ENCODE results near the gene PAQR7.

PAQR7 gene

GRCh38 chr1:25873120-25873519 lies 2.4 kb downstream of the PAQR7 start:
- DNase-seq (ENCODE audit: low spot score), result no peak

GRCh38 chr1:25872713-25873112 lies 2.8 kb downstream of the PAQR7 start:
- DNase-seq (ENCODE audit: low spot score), result no peak

DNA sequence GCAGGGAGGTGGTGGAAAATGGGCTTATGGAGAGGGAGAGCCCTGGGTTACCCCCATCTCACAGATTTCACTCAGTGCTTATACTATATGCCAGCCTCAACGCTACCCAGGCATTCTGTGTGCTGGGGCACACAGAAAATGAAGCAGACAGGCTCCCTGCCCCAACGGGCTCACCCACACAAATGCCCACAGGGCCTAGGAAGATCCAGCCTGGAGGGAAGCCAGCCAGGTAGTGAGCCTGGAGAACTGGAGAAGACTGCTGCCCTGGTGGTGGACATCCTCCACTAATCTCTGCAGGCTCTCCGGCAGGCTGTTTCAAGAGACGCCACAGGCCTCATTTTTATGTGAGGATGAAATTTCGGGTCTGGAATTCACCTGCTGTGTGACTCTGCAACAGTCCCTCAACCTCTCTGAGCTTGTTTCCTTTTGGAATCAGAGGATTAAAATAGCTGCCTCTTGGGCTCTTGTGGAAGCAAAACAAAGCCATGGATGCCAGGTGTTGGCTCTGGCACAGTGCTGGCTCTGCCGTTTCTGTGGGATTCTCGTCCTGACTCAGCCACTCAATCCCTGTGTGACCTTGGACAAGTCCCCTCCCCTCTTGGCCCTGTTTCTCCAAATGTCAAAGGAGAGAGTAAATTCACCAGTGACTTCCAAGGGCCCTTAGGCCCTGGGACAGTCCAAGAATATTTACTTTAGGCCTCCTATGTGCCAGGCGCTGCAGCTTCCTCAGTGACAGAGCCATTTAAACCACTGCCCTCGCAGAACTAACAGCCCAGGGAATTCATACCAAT lies 3.6 kb downstream of the PAQR7 start:
- no peak for DNase-seq (ENCODE audit: low spot score)

GRCh38 chr1:25871086-25871703 lies 4.3 kb downstream of the PAQR7 start:
- DNase-seq (ENCODE audit: low spot score), result no peak

DNA sequence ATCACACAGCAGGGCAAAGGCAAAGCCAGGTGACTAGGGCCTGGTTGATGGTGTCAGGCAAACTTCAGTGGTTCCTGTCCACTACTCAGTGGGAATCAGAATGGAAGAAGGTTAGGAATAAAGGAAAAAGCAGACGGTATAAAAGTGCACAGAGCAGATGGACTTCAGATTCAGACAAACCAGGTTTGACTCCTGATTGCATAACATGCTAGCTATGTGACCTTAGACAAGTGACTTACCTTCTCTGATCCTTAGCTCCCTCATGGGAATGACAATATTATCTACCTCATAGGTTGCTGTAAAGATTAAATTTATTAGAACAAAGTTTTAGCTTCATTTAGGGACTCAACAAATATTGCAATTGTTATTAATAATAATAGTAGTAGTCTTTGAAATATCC lies 4.9 kb downstream of the PAQR7 start:
- no peak for DNase-seq (ENCODE audit: low spot score)

GRCh38 chr1:25869909-25870606 lies 5.5 kb downstream of the PAQR7 start:
- no peak for DNase-seq (ENCODE audit: low spot score)

DNA sequence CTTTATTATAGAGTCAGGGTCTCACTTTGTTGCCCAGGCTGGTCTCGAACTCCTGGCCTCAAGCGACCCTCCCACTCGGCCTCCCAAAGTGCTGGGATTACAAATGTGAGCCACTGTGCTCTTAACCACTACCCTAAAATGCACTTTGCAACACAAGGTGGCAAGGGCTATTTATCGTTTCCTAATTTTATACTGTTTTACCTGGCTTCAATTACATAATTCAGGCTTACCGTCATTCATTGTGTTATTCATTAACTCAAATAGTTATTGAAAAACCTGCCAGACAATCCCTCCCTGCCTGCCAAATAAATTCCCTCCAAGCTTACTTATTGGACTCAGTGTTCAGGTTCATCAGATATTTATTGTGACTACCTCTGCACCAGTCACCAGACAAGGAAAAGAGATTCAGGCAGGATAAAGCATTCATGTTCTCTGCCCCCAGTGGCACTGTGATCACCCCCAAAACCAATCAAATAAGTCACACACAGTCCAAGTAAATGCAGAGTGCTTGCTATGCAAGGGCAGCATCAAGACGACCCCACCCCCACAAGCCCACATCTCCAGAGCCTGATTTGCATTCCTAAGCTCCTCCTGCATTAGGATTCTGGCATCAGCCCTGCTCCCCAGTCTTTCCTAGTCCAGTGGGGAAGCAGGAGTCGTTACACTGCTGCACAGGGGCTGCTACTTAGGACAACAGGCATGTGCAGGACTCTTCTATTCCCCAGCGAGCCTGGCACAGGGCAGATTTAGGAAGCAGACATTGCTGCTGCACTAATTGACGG lies 8.1 kb downstream of the PAQR7 start:
- DNase-seq (ENCODE audit: low spot score), result no peak

GRCh38 chr1:25866288-25866687 lies 9.2 kb downstream of the PAQR7 start:
- no peak for DNase-seq (ENCODE audit: low spot score)

DNA sequence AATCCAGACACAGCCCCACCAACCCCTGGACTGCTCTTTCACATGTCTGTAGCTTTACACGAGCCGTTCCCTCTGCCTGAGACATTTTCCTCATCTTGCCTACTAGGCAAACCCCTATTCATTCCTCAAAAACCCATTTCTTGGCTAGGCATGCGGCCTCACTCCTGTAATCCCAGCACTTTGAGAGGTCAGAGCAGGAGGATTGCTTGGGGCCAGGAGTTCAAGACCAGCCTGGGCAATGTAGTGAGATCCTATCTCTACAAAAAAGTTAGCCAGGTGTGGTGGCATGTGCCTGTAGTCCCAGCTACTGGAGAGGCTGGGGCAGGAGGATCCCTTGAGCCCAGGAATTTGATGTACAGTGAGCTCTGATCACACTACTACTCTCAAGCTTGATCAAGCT lies 11.1 kb downstream of the PAQR7 start:
- DNase-seq (ENCODE audit: low spot score), result no peak

DNA sequence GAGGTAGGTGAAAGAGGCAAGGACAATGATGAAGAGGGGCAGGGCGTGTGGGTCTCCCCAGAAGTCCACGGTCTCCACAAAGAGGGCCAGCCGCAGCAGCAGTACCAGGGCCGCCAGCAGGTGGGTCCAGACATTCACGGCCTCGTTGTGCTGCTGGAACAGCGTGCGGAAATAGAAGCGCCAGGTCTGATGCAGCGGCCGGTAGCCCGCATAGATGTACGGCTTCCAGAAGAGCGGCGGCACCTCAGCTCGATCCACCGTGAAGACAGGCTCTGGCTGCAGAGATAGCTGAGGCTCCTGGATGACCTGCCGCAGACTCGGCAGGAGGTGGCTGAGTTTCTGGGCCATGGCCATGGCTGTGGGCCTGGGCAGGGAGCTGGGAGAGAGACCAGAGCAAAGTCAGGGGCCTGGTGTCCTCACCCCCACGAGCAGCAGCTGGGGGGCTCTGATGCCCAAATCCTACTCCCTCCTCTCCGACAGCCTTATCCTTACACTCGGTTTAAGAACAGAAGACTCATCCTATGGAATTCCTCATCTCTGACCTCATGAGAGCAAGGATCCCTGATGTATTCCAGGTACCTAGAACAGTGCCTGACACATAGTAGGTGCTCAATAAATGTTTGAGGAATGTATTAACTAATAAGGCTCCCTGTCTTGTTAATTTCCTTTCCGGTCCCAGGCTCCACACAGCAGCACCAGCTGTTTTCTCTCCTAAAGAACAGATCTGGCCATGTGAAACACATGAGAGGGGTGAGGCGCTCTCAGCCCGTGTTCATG lies 11.8 kb downstream of the PAQR7 start:
- DNase-seq (ENCODE audit: low spot score), result no peak

GRCh38 chr1:25862785-25863485 lies 12.6 kb downstream of the PAQR7 start:
- DNase-seq (ENCODE audit: low spot score), result no peak

- no peak for DNase-seq (ENCODE audit: low spot score)
These were observed 13.9 kb downstream of the PAQR7 start for GRCh38 chr1:25861316-25862286.

- peak; percentile 98 for DNase-seq (ENCODE audit: low spot score)
These were observed 16.4 kb downstream of the PAQR7 start, which contains the start of gene AUNIP for GRCh38 chr1:25858906-25859789. Gene AUNIP, minus strand, starts transcription at chr1:25859457. Its CDS starts 100 bp downstream, at chr1:25859357.

DNA sequence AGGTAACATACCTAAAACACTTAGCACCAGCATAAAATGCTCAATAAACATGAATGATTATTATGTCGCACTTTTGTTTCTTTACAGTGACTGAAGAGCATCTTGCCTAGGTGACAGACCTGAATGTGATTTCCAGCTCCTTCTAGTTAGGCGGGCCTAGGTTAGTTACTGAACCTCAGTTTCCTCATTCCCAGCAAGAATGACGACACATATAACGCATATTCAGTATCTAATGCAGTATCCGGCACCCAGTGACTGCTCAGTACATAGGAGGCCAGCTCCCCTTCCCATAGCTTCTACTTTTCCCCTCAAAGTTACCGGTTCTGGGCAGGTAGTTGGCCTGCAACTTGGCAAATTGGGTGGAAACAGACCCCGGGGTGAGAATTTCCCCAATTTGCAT lies 17.0 kb downstream of the PAQR7 start:
- no peak for DNase-seq (ENCODE audit: low spot score)

GRCh38 chr1:25856856-25857255 lies 18.7 kb downstream of the PAQR7 start:
- DNase-seq (ENCODE audit: low spot score), result no peak

- DNase-seq (ENCODE audit: low spot score), result no peak
These were observed 21.0 kb downstream of the PAQR7 start for GRCh38 chr1:25854554-25854953.

GRCh38 chr1:25848531-25848930 lies 27.0 kb downstream of the PAQR7 start:
- DNase-seq (ENCODE audit: low spot score), result no peak

DNA sequence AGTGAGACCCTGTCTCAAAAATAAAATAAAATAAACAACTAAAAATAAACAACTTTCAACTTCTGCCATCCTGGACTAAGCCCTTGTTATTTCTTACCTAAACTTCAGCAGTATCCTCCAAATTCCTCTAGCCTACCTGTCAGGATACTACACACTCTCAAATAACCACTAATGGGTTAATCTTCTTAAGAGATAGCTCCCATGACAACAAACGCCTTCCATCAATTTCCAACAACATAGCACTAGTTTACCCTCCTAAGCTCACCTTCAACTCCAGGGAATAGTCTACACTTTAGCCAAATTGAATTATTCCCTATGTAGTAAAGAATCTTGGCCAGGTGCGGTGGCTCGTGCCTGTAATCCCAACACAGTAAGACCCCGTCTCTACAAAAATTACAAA lies 27.6 kb downstream of the PAQR7 start:
- no peak for DNase-seq (ENCODE audit: low spot score)

DNA sequence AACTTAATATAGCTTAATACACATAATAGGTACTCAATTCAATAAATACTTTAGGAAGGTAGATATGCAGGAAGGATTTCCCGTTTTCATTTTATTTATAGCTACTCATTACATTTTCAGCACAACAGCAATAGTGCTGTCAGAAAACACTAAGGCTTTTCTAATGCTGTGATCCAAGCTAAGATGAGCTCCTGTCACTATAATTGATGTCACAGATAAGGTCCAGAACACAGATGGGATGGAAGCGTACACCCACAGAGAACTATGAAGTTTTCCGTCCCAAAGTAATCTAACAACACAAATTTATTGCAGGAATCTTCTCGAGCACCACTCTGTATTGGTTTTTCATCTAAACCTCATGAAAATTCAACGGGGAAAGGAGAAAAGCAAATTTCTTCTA lies 29.8 kb downstream of the PAQR7 start:
- no peak for DNase-seq (ENCODE audit: low spot score)

Data from AG08395 (cell line).